ENCODE results near the gene SRPK2. TPM values are rescaled to one million over a fixed set of nuclear protein-coding genes. Genes with fewer than 3 reads are reported as not detected.
"Not testable (repeated sequence)": the region's sequence is repeated elsewhere in the genome, so short reads cannot be mapped to it uniquely, and the experiment has no call there.

Gene SRPK2
- total and polyA plus RNA-seq, 12 donors = 10.5 to 40.4 (median 35.1) TPM

- H3K4me1 ChIP-seq = peaks cover 0 to 22% (median 0%) of the 10 kb centered on the region in 9 donors
- intact Hi-C loops (cut with DNase I) = no loop called here
- no peaks in the 10 kb centered on the region for H3K9me3 ChIP-seq
- no peak overlapping the region for H3K4me3 ChIP-seq
- no peaks in the 10 kb centered on the region for H3K36me3 ChIP-seq
- whole genome bisulfite sequencing, 2 donors = 94 to 97% methylated on average over 5 of the region's 5 CpGs
- H3K27me3 ChIP-seq = no peaks in the 10 kb centered on the region
- ATAC-seq (no peak), DNase-seq (no peak)
- no peak for TF ChIP-seq CTCF (IDR thresholded peaks at IDR 0.05)
- H3K27ac ChIP-seq = no peak overlapping the region
Observed at GRCh38 chr7:105297309-105297708, 91.4 kb downstream of the SRPK2 start.

- H3K27me3 ChIP-seq = no peaks in the 10 kb centered on the region
- no peak overlapping the region for H3K4me3 ChIP-seq
- H3K4me1 ChIP-seq = peaks cover 0 to 22% (median 0%) of the 10 kb centered on the region in 9 donors
- no peak for TF ChIP-seq CTCF (IDR thresholded peaks at IDR 0.05)
- H3K36me3 ChIP-seq = no peaks in the 10 kb centered on the region
- H3K9me3 ChIP-seq = no peaks in the 10 kb centered on the region
- ATAC-seq = no peak
- no peak overlapping the region for H3K27ac ChIP-seq
- intact Hi-C loops (cut with DNase I) = no loop called here
- no peak for DNase-seq
Observed at GRCh38 chr7:105296491-105296890, 92.2 kb downstream of the SRPK2 start.

- WGBS, 2 donors = 97 to 98% methylated on average over 1 of the region's 1 CpG
- Histone ChIP-seq H3K4me1 (peaks cover 0 to 22% (median 0%) of the 10 kb centered on the region in 9 donors), H3K36me3 (no peaks in the 10 kb centered on the region), H3K9me3 (no peaks in the 10 kb centered on the region), H3K4me3 (no peak overlapping the region), H3K27ac (no peak overlapping the region), H3K27me3 (no peaks in the 10 kb centered on the region)
- ATAC-seq (no peak), DNase-seq (no peak)
- TF ChIP-seq CTCF (IDR thresholded peaks at IDR 0.05) = no peak
- intact Hi-C loops (cut with DNase I) = no loop called here
Observed at GRCh38 chr7:105295596-105296352, 92.9 kb downstream of the SRPK2 start.

GRCh38 chr7:105294482-105294881, 94.2 kb downstream of the SRPK2 start:
- peaks cover 0 to 22% (median 0%) of the 10 kb centered on the region in 9 donors for H3K4me1 ChIP-seq
- DNase-seq; ATAC-seq; intact Hi-C loops (cut with DNase I); H3K27ac ChIP-seq; H3K4me3 ChIP-seq; H3K27me3 ChIP-seq; H3K36me3 ChIP-seq; H3K9me3 ChIP-seq: not testable (repeated sequence)
- 93 to 94% methylated on average over 6 of the region's 6 CpGs for WGBS, 2 donors

- intact Hi-C loops (cut with DNase I) = no loop called here
- DNase-seq = no peak
- 84% methylated on average over 3 of the region's 3 CpGs for WGBS, 2 donors
Observed at GRCh38 chr7:105289704-105290103, 99.0 kb downstream of the SRPK2 start.

More at GRCh38 chr7:105289704-105290103, 99.0 kb downstream of the SRPK2 start:
- TF ChIP-seq CTCF (IDR thresholded peaks at IDR 0.05) = no peak
- Histone ChIP-seq H3K27ac (no peak overlapping the region), H3K36me3 (no peaks in the 10 kb centered on the region), H3K4me3 (no peak overlapping the region), H3K9me3 (no peaks in the 10 kb centered on the region), H3K27me3 (no peaks in the 10 kb centered on the region), H3K4me1 (peaks cover 0 to 4% (median 0%) of the 10 kb centered on the region in 9 donors)
- ATAC-seq = no peak

Data from heart right ventricle (tissue), 16 donors.